HepG2 (cell line): Measurements from ENCODE around the gene CFAP46. TPM values are rescaled to one million over a fixed set of nuclear protein-coding genes. Genes with fewer than 3 reads are reported as not detected.
"Not testable (repeated sequence)": the region's sequence is repeated elsewhere in the genome, so short reads cannot be mapped to it uniquely, and the experiment has no call there.

Source experiments
- ATAC-seq: fragments of 200-7000 bp; cut with Tn5 transposase; 3 replicates; pipeline ENCODE4 v1.9.1; 2020; ENCODE audit warnings: mild to moderate bottlenecking, moderate library complexity
- BruUV-seq: library from RNA; stranded (reverse); fragments of 400-500 nt; replicated peaks from 2 replicates; lab custom pipeline; 2021; lab: Mats Ljungman, UMichigan
- CTCF ChIA-PET: fragments of 300-600 bp; formaldehyde crosslinking; extraction: SDS; loops from one replicate; lab custom pipeline; 2021; ENCODE audit warnings: low total read pairs, inconsistent platforms, low intra/inter-chr PET ratio; lab: Yijun Ruan, JAX
- POLR2A ChIA-PET: fragments of 350-600 bp; sonication (Branson Sonifier 250); formaldehyde crosslinking; loops from one replicate; lab custom pipeline; 2020; ENCODE audit warnings: antibody characterized with exemption, inconsistent platforms; lab: Yijun Ruan, JAX
- DNase-seq: peaks from one replicate; pipeline ENCODE4 v3.0.0-alpha.2; 2015; ENCODE audit warnings: low spot score
- FAIRE-seq: peaks from 3 replicates; lab custom pipeline; 2011; peaks lifted over from hg19 to GRCh38; lab: Jason Lieb, UNC
- H2AFZ ChIP-seq: one replicate; pipeline ENCODE4 v1.6.1; 2011; ENCODE audit warnings: low read length, inconsistent platforms
- H3K27ac ChIP-seq: fragments of 300-600 bp; 3 replicates; pipeline ENCODE4 v1.8.0; 2011; ENCODE audit warnings: mixed run types, mild to moderate bottlenecking, mixed read lengths, low read length, inconsistent platforms; ENCODE audit not compliant: insufficient read depth; ENCODE audit errors: extremely low read length
- H3K27me3 ChIP-seq, 2 experiments: fragments of 200-600 bp in 1 of 2; 2 replicates in 1 of 2; 3 replicates in 1 of 2; pipeline versions ENCODE4 v1.6.0 to v1.8.0; 2011; ENCODE audit warnings: low read length in 2 of 2, mild to moderate bottlenecking in 2 of 2, moderate library complexity in 2 of 2, inconsistent platforms in 1 of 2; ENCODE audit not compliant: insufficient read depth in 2 of 2, control insufficient read depth in 1 of 2
- H3K36me3 ChIP-seq, 2 experiments: fragments of 200-600 bp in 1 of 2; replicated peaks in 1 of 2; 2 replicates in 1 of 2; 3 replicates in 1 of 2; pipeline versions ENCODE4 v1.5.1 to v1.8.0; 2011; ENCODE audit warnings: low read length in 2 of 2, inconsistent platforms in 1 of 2; ENCODE audit not compliant: insufficient read depth in 2 of 2, control insufficient read depth in 1 of 2
- H3K4me1 ChIP-seq: 2 replicates; pipeline ENCODE4 v1.5.1; 2012; ENCODE audit warnings: low read length, inconsistent platforms; ENCODE audit not compliant: insufficient read depth
- H3K4me2 ChIP-seq: 2 replicates; pipeline ENCODE4 v1.6.0; 2011; ENCODE audit warnings: low read depth, low read length, inconsistent platforms
- H3K4me3 ChIP-seq, 3 experiments: fragments of 200-600 bp in 1 of 3; sonication (generic), shearing (Covaris generic) in 1 of 3; replicated peaks in 1 of 3; 2 replicates each; pipeline ENCODE4 v1.5.1; 2011 to 2016; ENCODE audit warnings: low read length in 3 of 3, inconsistent platforms in 2 of 3, low read depth in 2 of 3, mild to moderate bottlenecking in 2 of 3, control low read depth in 1 of 3, mixed read lengths in 1 of 3; ENCODE audit not compliant: insufficient read depth in 1 of 3
- H3K79me2 ChIP-seq: one replicate; pipeline ENCODE4 v1.6.1; 2011; ENCODE audit warnings: low read length, inconsistent platforms; ENCODE audit not compliant: insufficient read depth
- H3K9ac ChIP-seq: 2 replicates; pipeline ENCODE4 v1.6.0; 2011; ENCODE audit warnings: mild to moderate bottlenecking, low read depth, low read length, inconsistent platforms; ENCODE audit not compliant: insufficient read depth
- H3K9me3 ChIP-seq: 2 replicates; pipeline ENCODE4 v1.5.1; 2012; ENCODE audit warnings: mild to moderate bottlenecking, low read length
- H4K20me1 ChIP-seq: 2 replicates; pipeline ENCODE4 v1.6.0; 2011; ENCODE audit warnings: inconsistent platforms, mild to moderate bottlenecking, low read length, moderate library complexity; ENCODE audit not compliant: insufficient read depth
- KDM6A ChIP-seq: IDR thresholded peaks from 2 replicates; pipeline ENCODE4 v1.6.1; 2016; ENCODE audit warnings: low read depth
- MAZ ChIP-seq, 2 experiments: sonication (generic) in 1 of 2; formaldehyde crosslinking in 1 of 2; IDR thresholded peaks; 2 replicates each; pipeline versions ENCODE4 v1.5.0 to v1.6.1; 2012 to 2020; ENCODE audit warnings: low read depth in 2 of 2, mild to moderate bottlenecking in 2 of 2, borderline replicate concordance in 1 of 2, improper control_type of control experiment in 1 of 2, low read length in 1 of 2, missing genetic modification reagents in 1 of 2, moderate library complexity in 1 of 2
- TBP ChIP-seq: sonication (generic); formaldehyde crosslinking; IDR thresholded peaks from 2 replicates; pipeline ENCODE4 v1.5.0; 2020; ENCODE audit warnings: missing genetic modification reagents
- whole genome bisulfite sequencing: methylation state at CpG from one replicate; pipeline ENCODE4 v1.1.6; 2017; ENCODE audit warnings: low lambda C conversion rate; 5-methylcytosine and 5-hydroxymethylcytosine counted together
- in situ Hi-C: cut with HindIII; loops from 2 replicates; pipeline ENCODE4 v1.10.0; 2017; ENCODE audit warnings: low pct_unique_long_range_greater_than_20kb; ENCODE audit not compliant: extremely low pct_ligation_motif_present
- intact Hi-C: fragments of 100-400 bp; cut with micrococcal nuclease; formaldehyde crosslinking; loops from one replicate; pipeline ENCODE4 v1.10.0; 2022; ENCODE audit not compliant: unreplicated experiment
- polyA plus RNA-seq, 8 experiments: library from polyadenylated mRNA; depleted of rRNA in 3 of 8; stranded (reverse) in 7 of 8; unstranded in 1 of 8; fragments of >200 nt; fragmentation: Illumina TruSeq in 4 of 8; extraction: Trizol in 4 of 8; gene quantifications; 2 replicates each; pipeline versions ENCODE4 v1.2.1 to v1.2.3, GENCODE V29; 2011 to 2016; ENCODE audit warnings: low read depth in 4 of 8, missing spikeins in 1 of 8, mixed read lengths in 1 of 8; ENCODE audit not compliant: insufficient read depth in 1 of 8
- total RNA-seq, 5 experiments: library from RNA; depleted of rRNA; stranded (reverse); fragments of >200 nt; fragmentation: Illumina TruSeq; extraction: Trizol; gene quantifications; 2 replicates each; pipeline ENCODE4 v1.2.3, GENCODE V29; 2016; ENCODE audit warnings: low read depth in 1 of 5
- TF ChIP-seq, protein P1 (sequence below): fragments of 450-650 bp; IDR thresholded peaks from 2 replicates; pipeline ENCODE4 v1.6.1; 2016

CFAP46 gene
- total and polyA plus RNA-seq, 2 of the 13 experiments (the other 11 are each of a cell fraction or from before 2014, with no cell fraction given): 0.24 to 0.84 TPM

DNA sequence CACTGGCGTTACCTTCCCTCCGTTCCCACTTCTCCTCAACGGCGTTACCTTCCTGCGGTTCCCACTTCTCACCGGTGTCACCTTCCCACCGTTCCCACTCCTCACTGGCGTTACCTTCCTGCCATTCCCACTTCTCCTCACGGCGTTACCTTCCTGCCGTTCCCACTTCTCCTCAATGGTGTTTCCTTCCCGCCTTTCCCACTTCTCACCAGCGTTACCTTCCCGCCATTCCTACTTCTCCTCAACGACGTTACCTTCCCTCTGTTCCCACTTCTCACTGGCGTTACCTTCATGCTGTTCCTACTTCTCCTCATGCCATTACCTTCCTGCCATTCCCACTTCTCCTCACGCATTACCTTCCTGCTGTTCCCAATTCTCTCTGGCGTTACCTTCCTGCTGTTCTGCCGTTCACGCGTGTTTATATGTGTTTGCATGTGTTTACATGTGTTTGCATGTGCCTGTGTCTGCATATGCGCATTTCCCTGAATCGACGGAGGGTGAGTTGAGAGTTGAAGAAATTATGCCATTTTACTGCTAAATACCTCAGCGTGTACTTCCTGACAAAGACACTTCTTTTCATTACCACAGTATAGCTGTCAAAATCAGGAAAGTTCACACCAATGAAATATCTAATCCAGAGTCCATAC lies 23.2 kb upstream of the CFAP46 start:
- in situ Hi-C loops: no loop called here
- no TSS peak for BruUV-seq
- TF ChIP-seq, protein P1, sequence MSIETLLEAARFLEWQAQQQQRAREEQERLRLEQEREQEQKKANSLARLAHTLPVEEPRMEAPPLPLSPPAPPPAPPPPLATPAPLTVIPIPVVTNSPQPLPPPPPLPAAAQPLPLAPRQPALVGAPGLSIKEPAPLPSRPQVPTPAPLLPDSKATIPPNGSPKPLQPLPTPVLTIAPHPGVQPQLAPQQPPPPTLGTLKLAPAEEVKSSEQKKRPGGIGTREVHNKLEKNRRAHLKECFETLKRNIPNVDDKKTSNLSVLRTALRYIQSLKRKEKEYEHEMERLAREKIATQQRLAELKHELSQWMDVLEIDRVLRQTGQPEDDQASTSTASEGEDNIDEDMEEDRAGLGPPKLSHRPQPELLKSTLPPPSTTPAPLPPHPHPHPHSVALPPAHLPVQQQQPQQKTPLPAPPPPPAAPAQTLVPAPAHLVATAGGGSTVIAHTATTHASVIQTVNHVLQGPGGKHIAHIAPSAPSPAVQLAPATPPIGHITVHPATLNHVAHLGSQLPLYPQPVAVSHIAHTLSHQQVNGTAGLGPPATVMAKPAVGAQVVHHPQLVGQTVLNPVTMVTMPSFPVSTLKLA: peak; percentile 80
- TF ChIP-seq TBP (CRISPR knock-in tag): no peak
- TF ChIP-seq MAZ (IDR thresholded peaks at IDR 0.05; ENCODE audit: borderline replicate concordance, low read depth, low read length): no peak
- no peak for TF ChIP-seq MAZ (CRISPR knock-in tag; IDR thresholded peaks at IDR 0.05; ENCODE audit: low read depth)
- TF ChIP-seq KDM6A (CRISPR knock-in tag): no peak

DNA sequence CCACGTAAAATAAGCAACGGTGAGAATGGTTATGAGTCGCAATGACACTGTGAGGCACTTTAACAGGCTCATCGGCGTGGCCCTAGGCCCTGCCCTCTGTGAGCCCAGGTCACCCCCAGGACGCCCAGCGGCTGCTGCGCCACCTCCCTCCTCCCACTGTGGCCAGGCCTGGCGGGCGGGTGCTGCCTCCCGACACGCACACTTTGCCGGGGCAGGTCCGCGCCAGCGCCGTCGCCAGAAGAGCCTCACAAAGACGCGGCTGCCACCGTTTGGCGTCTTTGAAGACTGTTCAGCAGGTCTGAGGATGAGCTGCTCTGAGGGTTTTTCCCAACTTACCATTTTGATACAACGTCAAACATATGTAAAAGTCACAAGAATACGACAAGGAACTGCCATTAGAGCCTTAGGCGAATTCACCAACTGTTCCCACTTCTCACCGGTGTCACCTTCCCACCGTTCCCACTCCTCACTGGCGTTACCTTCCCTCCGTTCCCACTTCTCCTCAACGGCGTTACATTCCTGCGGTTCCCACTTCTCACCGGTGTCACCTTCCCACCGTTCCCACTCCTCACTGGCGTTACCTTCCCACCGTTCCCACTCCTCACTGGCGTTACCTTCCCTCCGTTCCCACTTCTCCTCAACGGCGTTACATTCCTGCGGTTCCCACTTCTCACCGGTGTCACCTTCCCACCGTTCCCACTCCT lies 22.5 kb upstream of the CFAP46 start:
- DNase-seq, H3K4me2 ChIP-seq, CTCF ChIA-PET, in situ Hi-C loops, BruUV-seq, H3K4me1 ChIP-seq, ATAC-seq, H3K4me3 ChIP-seq, H3K36me3 ChIP-seq, H3K9ac ChIP-seq, H3K9me3 ChIP-seq, POLR2A ChIA-PET, FAIRE-seq, H4K20me1 ChIP-seq, H3K79me2 ChIP-seq, H3K27ac ChIP-seq, intact Hi-C loops, H2AFZ ChIP-seq: not testable (repeated sequence)
- WGBS: 64% methylated on average over 41 of the region's 43 CpGs
- peaks cover 11 to 53% of the 10 kb centered on the region in 2 experiments; a peak in 4 of 5 replicates for H3K27me3 ChIP-seq

More for the DNA sequence above, 23.2 kb upstream of the CFAP46 start:
- Histone ChIP-seq H3K4me2 (no peak overlapping the region), H3K79me2 (no peaks in the 10 kb centered on the region), H3K4me1 (peaks cover 6% of the 10 kb centered on the region), H4K20me1 (no peaks in the 10 kb centered on the region), H3K27ac (no peak overlapping the region), H3K36me3 (no peaks in the 10 kb centered on the region), H3K9me3 (no peaks in the 10 kb centered on the region), H3K9ac (no peak overlapping the region), H2AFZ (no peak overlapping the region), H3K4me3 (no peak overlapping the region), H3K27me3 (peaks cover 9 to 55% of the 10 kb centered on the region in 2 experiments; a peak in 4 of 5 replicates)
- no peak for ATAC-seq
- POLR2A ChIA-PET: no interaction called here
- FAIRE-seq: no peak
- no peak for DNase-seq
- WGBS: 63% methylated on average over 26 of the region's 26 CpGs
- CTCF ChIA-PET: no interaction called here
- intact Hi-C loops: no loop called here
